SK-N-SH treated with all-trans-retinoic acid at 6 μM for 48 hours (cell line): ENCODE data around the gene TAF3.
A peak's percentile ranks its signal among the peaks of the same experiment; 100 is the strongest.

Experiments
- ATAC-seq: fragments of 200-7000 bp; cut with Tn5 transposase; 3 replicates; pipeline ENCODE4 v1.9.1; 2020; ENCODE audit warnings: mild to moderate bottlenecking, moderate library complexity
- BACH2 ChIP-seq: fragments of 250-450 bp; sonication (Bioruptor Pico); IDR thresholded peaks from 2 replicates; pipeline ENCODE4 v1.9.0; 2021; ENCODE audit warnings: mild to moderate bottlenecking, borderline replicate concordance
- CSDC2 ChIP-seq: fragments of 250-450 bp; sonication (Bioruptor Pico); IDR thresholded peaks from 2 replicates; pipeline ENCODE4 v1.5.0; 2020; ENCODE audit warnings: mild to moderate bottlenecking, moderate library complexity
- ESRRG ChIP-seq: fragments of 250-450 bp; sonication (Bioruptor Pico); IDR thresholded peaks from 2 replicates; pipeline ENCODE4 v1.6.1; 2021; ENCODE audit warnings: mild to moderate bottlenecking
- GLIS3 ChIP-seq: fragments of 250-450 bp; sonication (Bioruptor Pico); IDR thresholded peaks from 2 replicates; pipeline ENCODE4 v1.5.0; 2020; ENCODE audit warnings: mild to moderate bottlenecking, moderate library complexity
- ISL1 ChIP-seq: fragments of 250-450 bp; sonication (Bioruptor Pico); IDR thresholded peaks from 2 replicates; pipeline ENCODE4 v2.1.2; 2022; ENCODE audit warnings: mild to moderate bottlenecking, moderate library complexity
- OSR1 ChIP-seq: fragments of 250-450 bp; sonication (Bioruptor Pico); IDR thresholded peaks from 2 replicates; pipeline ENCODE4 v1.8.0; 2022; ENCODE audit warnings: moderate library complexity, mild to moderate bottlenecking, inconsistent platforms
- PPARA ChIP-seq: fragments of 250-450 bp; sonication (Bioruptor Pico); IDR thresholded peaks from 2 replicates; pipeline ENCODE4 v1.5.0; 2020; ENCODE audit warnings: mild to moderate bottlenecking, borderline replicate concordance
- RARB ChIP-seq: fragments of 250-450 bp; sonication (Bioruptor Pico); IDR thresholded peaks from 2 replicates; pipeline ENCODE4 v1.8.0; 2021; ENCODE audit warnings: mild to moderate bottlenecking, moderate library complexity
- SNAI2 ChIP-seq: fragments of 250-450 bp; sonication (Bioruptor Pico); IDR thresholded peaks from 2 replicates; pipeline ENCODE4 v1.5.0; 2020; ENCODE audit warnings: mild to moderate bottlenecking, moderate library complexity
- ZFP3 ChIP-seq: fragments of 250-450 bp; sonication (Bioruptor Pico); IDR thresholded peaks from 2 replicates; pipeline ENCODE4 v1.5.0; 2020; ENCODE audit warnings: mild to moderate bottlenecking, moderate library complexity
- ZFP30 ChIP-seq: fragments of 450-650 bp; formaldehyde crosslinking; IDR thresholded peaks from 2 replicates; pipeline ENCODE4 v1.5.0; 2022; ENCODE audit warnings: mild to moderate bottlenecking, moderate library complexity
- ZNF70 ChIP-seq: fragments of 450-650 bp; formaldehyde crosslinking; IDR thresholded peaks from 2 replicates; pipeline ENCODE4 v1.5.0; 2020; ENCODE audit warnings: mild to moderate bottlenecking, moderate library complexity
- ZNF8 ChIP-seq: fragments of 450-650 bp; formaldehyde crosslinking; IDR thresholded peaks from 2 replicates; pipeline ENCODE4 v1.5.0; 2020; ENCODE audit warnings: mild to moderate bottlenecking, moderate library complexity
- TF ChIP-seq, protein P1 (sequence below): fragments of 250-450 bp; sonication (Bioruptor Pico); IDR thresholded peaks from 2 replicates; pipeline ENCODE4 v1.8.0; 2021; ENCODE audit warnings: low read depth, mild to moderate bottlenecking, moderate library complexity, borderline replicate concordance
- TF ChIP-seq, protein P2 (sequence below): fragments of 250-450 bp; sonication (Bioruptor Pico); IDR thresholded peaks from 2 replicates; pipeline ENCODE4 v1.5.1; 2021; ENCODE audit warnings: mild to moderate bottlenecking, moderate library complexity
- TF ChIP-seq, protein P3 (sequence below): fragments of 250-450 bp; sonication (Bioruptor Pico); IDR thresholded peaks from 2 replicates; pipeline ENCODE4 v1.5.1; 2020; ENCODE audit warnings: low read depth, mild to moderate bottlenecking, moderate library complexity
- TF ChIP-seq, protein P4 (sequence below): fragments of 250-450 bp; sonication (Bioruptor Pico); IDR thresholded peaks from 2 replicates; pipeline ENCODE4 v1.5.0; 2020; ENCODE audit warnings: mild to moderate bottlenecking, moderate library complexity

Gene TAF3

DNA sequence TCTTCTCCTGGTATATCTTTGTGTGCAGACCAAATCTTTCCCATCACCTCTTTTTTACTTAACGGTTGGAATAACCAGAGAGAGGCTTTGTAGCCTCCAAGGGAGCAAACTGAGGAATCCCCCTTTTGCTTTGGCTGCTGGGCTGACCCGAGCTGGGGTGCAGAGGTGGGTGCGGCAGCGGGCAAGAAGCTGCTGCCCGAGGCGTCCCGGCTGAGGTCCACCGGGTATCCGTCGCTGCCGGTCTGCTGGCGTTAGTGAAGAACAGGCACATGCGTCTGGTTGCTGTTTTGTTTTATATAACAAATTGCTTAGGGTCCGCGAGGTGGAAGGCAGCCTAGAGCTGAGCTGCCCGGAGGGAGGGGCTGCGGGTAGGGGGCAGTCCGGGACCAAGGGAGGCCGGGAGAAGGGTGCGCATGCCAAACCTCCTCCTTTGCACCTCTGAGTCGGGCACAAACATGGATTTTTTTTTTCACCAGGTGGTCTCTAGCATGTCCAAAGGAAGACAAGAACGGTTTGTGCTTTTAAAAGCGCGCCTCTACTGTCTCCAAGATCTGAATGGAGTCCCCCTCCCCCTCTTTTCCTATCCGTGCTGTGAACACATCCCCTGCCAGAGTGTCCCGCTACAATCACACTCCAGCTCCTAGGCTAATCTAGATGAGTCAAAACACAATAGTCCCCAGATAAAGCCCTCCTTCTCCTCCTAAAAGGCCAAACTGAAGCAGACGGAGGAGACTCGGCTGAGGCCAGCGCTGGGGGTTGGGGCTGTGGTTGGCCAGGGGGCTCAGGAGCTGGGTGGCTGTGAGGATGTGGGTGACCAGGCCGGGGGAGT is 229.4 kb downstream of the TAF3 start:
- TF ChIP-seq, protein P1, sequence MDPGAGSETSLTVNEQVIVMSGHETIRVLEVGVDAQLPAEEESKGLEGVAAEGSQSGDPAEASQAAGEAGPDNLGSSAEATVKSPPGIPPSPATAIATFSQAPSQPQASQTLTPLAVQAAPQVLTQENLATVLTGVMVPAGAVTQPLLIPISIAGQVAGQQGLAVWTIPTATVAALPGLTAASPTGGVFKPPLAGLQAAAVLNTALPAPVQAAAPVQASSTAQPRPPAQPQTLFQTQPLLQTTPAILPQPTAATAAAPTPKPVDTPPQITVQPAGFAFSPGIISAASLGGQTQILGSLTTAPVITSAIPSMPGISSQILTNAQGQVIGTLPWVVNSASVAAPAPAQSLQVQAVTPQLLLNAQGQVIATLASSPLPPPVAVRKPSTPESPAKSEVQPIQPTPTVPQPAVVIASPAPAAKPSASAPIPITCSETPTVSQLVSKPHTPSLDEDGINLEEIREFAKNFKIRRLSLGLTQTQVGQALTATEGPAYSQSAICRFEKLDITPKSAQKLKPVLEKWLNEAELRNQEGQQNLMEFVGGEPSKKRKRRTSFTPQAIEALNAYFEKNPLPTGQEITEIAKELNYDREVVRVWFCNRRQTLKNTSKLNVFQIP (CRISPR knock-in tag) = no peak
- ATAC-seq = no peak

DNA sequence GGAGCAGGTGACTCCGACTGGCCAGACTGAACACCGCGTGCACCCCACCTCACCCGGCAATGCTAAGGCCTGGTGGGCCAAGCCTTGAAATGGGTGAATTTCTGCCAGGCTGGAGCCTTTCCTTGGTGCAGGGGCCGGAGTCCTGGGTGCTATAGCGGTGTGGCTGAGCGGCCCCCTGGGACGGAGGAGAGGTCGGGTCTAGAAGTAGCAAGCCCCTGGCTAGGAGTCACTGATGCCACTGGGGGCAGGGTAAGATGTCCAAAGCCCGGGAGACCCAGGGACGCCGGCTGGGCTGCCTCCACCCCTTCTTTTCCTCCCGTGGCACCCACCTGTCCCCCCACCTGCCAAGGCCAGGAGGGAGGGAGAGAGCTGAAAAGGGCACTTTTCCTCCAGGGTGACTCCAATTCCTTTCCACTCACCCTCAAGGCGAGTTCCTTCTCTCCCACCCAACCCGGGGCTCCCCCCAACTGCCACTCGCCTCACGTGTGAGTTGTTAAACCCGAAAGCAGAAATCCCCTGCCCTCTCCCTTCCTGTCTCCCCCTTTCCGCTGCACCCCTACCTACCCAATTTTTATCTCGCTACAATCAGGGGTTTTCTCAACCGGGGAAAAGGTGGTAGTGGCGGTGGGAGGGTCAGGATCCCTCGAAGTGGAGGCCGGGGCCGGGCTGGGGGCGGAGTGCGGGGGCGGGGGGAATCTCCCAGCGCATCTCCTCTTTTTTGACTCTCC is 230.1 kb downstream of the TAF3 start:
- TF ChIP-seq ZFP3 (CRISPR knock-in tag) (0 out of 2 replicates have a peak, but pooled peaks have one; percentile 37), ZFP30 (CRISPR knock-in tag) (no peak)
- TF ChIP-seq, protein P2, sequence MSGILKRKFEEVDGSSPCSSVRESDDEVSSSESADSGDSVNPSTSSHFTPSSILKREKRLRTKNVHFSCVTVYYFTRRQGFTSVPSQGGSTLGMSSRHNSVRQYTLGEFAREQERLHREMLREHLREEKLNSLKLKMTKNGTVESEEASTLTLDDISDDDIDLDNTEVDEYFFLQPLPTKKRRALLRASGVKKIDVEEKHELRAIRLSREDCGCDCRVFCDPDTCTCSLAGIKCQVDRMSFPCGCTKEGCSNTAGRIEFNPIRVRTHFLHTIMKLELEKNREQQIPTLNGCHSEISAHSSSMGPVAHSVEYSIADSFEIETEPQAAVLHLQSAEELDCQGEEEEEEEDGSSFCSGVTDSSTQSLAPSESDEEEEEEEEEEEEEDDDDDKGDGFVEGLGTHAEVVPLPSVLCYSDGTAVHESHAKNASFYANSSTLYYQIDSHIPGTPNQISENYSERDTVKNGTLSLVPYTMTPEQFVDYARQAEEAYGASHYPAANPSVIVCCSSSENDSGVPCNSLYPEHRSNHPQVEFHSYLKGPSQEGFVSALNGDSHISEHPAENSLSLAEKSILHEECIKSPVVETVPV (CRISPR knock-in tag) = no peak

DNA sequence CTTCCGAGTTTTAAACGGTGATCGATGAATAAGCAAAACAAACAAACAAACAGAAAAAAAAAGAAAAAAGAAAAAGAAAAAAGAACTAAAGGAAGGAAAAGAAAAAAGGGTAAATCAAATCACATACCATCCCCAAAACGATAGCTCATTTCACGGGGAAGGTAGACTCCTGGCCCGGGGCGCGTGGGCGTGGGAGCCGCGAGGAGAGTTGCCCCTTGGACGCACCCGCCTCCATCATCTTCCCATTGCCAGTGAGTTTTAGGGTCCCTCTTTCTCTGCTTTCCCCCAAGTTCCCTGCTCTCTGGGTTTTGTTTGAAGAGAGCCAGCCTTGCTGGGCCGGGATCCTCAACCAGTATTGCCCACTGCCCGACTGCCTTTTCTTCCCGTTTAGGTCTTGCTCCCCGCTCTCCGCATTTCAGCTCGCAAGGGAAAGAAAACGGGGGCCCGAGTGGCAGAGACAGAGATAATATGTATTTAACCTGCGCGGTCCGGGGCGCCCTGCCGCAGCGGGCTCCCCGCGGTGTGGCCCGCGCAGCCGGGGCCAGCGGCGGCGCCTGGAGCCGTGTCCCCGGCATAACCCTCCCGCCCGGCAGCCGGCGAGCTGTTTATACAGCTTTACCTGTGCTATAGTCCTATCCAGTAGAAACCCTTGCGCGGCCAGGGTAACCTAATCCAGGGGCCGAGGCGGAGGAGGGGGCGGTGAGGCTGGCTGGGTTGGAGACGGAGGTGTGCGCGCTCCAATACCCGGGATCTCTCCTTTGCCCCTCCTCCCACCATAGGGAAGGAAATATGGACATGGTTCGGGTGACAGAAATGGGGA is 230.9 kb downstream of the TAF3 start:
- no peak for TF ChIP-seq ZNF8
- no peak for TF ChIP-seq ZFP30 (CRISPR knock-in tag)
- no peak for TF ChIP-seq ZFP3 (CRISPR knock-in tag)
- TF ChIP-seq, protein P1 (CRISPR knock-in tag) = no peak
- TF ChIP-seq PPARA (CRISPR knock-in tag) = no peak
- no peak for TF ChIP-seq GLIS3 (CRISPR knock-in tag)
- no peak for TF ChIP-seq ISL1
- TF ChIP-seq CSDC2 (CRISPR knock-in tag) = no peak
- TF ChIP-seq, protein P3, sequence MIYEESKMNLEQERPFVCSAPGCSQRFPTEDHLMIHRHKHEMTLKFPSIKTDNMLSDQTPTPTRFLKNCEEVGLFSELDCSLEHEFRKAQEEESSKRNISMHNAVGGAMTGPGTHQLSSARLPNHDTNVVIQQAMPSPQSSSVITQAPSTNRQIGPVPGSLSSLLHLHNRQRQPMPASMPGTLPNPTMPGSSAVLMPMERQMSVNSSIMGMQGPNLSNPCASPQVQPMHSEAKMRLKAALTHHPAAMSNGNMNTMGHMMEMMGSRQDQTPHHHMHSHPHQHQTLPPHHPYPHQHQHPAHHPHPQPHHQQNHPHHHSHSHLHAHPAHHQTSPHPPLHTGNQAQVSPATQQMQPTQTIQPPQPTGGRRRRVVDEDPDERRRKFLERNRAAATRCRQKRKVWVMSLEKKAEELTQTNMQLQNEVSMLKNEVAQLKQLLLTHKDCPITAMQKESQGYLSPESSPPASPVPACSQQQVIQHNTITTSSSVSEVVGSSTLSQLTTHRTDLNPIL (CRISPR knock-in tag) = no peak
- ATAC-seq = no peak

More for the DNA sequence above, 230.1 kb downstream of the TAF3 start:
- ATAC-seq = no peak

DNA sequence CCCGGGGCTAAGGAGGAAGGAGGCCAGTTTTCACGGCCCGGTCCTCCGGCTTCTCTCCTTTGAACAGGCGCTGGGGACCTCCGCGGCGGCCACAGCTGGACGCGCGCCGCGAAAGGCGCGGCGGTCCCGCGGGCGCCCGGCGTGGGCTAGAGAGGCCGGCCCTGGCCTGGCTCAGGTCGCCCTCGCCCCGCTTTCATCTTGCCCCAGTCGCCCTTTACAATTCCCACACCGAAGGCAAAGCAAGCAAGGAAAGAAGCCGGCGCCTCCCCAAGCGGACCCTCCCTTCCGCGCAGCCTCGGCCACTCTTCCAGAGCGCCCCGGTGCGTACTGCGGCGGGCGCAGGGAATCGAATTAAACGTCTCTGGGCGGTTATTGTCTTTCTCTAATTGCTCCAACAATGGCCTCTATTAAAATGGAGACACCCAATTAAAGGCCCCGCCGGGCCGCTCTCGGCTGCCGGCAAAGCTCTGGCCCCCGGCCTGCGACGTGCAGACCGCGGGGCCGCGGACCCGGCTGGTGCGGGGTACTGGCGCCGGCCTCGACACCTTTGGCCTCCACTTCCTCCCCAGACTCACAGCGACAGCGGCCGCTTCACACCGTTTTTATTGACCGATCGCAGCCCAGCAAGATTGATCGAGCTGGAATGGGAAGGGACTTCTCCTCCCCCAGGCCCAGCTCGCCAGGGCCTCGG is 231.7 kb downstream of the TAF3 start:
- no peak for ATAC-seq
- TF ChIP-seq ZNF70 = no peak

DNA sequence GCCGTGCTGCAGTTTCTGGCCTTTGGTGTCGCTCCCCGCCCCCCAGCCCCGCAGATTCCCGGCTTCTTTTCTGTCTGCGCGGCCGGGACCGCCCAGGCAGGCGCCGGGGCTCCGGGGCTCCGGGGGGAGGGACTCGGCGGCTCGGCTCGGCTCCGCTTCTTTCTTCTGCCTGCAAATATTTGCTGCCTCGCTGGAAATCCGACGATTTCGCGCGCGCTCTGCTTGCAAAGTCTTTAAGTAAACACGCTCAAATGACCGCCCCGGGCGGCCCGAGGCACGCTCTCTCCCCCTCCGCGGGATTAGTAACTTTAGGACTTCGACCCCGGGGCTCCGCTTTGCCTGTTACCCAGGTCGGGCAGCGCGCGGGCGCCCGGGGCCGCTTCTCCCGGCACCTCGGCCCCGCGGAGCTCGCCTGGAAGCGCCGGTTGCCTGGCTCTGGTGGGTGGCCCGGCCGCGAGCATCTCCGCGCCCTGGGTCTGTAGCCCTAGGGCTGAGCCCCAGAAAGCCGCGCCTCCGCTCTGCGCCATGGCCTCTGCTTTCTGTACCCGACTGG is 232.3 kb downstream of the TAF3 start:
- TF ChIP-seq BACH2 (CRISPR knock-in tag) (no peak), SNAI2 (CRISPR knock-in tag) (no peak), PPARA (CRISPR knock-in tag) (no peak), GLIS3 (CRISPR knock-in tag) (no peak), ZNF70 (no peak), ESRRG (CRISPR knock-in tag) (no peak), OSR1 (no peak), CSDC2 (CRISPR knock-in tag) (no peak), RARB (CRISPR knock-in tag) (no peak), ISL1 (no peak), ZFP3 (CRISPR knock-in tag) (no peak), ZNF8 (no peak)
- TF ChIP-seq, protein P2 (CRISPR knock-in tag) = no peak
- TF ChIP-seq, protein P4, sequence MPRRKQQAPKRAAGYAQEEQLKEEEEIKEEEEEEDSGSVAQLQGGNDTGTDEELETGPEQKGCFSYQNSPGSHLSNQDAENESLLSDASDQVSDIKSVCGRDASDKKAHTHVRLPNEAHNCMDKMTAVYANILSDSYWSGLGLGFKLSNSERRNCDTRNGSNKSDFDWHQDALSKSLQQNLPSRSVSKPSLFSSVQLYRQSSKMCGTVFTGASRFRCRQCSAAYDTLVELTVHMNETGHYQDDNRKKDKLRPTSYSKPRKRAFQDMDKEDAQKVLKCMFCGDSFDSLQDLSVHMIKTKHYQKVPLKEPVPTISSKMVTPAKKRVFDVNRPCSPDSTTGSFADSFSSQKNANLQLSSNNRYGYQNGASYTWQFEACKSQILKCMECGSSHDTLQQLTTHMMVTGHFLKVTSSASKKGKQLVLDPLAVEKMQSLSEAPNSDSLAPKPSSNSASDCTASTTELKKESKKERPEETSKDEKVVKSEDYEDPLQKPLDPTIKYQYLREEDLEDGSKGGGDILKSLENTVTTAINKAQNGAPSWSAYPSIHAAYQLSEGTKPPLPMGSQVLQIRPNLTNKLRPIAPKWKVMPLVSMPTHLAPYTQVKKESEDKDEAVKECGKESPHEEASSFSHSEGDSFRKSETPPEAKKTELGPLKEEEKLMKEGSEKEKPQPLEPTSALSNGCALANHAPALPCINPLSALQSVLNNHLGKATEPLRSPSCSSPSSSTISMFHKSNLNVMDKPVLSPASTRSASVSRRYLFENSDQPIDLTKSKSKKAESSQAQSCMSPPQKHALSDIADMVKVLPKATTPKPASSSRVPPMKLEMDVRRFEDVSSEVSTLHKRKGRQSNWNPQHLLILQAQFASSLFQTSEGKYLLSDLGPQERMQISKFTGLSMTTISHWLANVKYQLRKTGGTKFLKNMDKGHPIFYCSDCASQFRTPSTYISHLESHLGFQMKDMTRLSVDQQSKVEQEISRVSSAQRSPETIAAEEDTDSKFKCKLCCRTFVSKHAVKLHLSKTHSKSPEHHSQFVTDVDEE (CRISPR knock-in tag) = no peak
- ATAC-seq = no peak
